ENCODE measurements around the gene SNAPC4. TPM values are rescaled to one million over a fixed set of nuclear protein-coding genes. Genes with fewer than 3 reads are reported as not detected.

The SNAPC4 gene
- total and polyA plus RNA-seq, 9 of the 15 experiments (the other 6 are each of a cell fraction or from before 2014, with no cell fraction given) = 0.21 to 21.8 (median 8.8) TPM

DNA sequence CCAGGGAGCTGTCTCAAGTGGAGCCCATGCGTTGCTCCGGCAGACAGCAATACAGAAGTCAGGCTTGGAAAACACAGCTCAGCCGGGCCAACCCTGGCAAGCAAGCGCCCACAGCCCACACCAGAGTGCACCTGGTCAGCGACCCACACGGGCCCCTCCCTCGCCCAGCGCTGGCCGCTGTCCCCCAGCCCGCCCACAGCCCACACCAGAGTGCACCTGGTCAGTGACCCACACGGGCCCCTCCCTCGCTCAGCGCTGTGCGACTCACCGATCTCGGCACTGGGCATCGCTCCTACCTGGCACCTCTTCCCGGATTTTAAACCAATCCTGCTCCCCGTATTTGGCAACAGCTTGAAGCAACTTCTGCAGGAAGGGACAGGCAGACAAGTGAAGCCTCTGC is 12.8 kb downstream of the SNAPC4 start:
- Histone ChIP-seq H3K4me2 (ENCODE audit: insufficient read depth, low read length) (no peak overlapping the region), H3K36me3 (ENCODE audit: control insufficient read depth, insufficient read depth, low read length) (peaks cover 91% of the 10 kb centered on the region; the same call in 2 of the 3 replicates), H3K27ac (ENCODE audit: extremely low read depth, low read depth, low read length) (no peak overlapping the region), H3K4me1 (replicated peaks in 1 of 2; ENCODE audit: control insufficient read depth in 2 of 2, insufficient read depth in 2 of 2, low read length in 2 of 2) (peaks cover 0 to 18% of the 10 kb centered on the region in 2 experiments; a peak in 1 of 5 replicates), H3K27me3 (ENCODE audit: control insufficient read depth in 2 of 2, insufficient read depth in 2 of 2, low read length in 2 of 2) (no peaks in the 10 kb centered on the region), H3K9ac (ENCODE audit: insufficient read depth in 1 of 2, low read depth in 2 of 2, low read length in 2 of 2) (no peak overlapping the region), H3K79me2 (ENCODE audit: control insufficient read depth, insufficient read depth, low read length) (no peaks in the 10 kb centered on the region), H3K9me1 (ENCODE audit: control insufficient read depth, insufficient read depth, low read length) (no peaks in the 10 kb centered on the region), H3K4me3 (no peak overlapping the region), H2AFZ (ENCODE audit: low read depth, low read length) (no peak overlapping the region), H4K20me1 (replicated peaks; ENCODE audit: control insufficient read depth, insufficient read depth, low read length) (no peaks in the 10 kb centered on the region), H3K9me3 (replicated peaks; ENCODE audit: control insufficient read depth, insufficient read depth, low read depth, low read length) (no peaks in the 10 kb centered on the region)
- ATAC-seq (no peak), FAIRE-seq (no peak), DNase-seq (ENCODE audit: extremely low read depth in 1 of 4, low spot score in 3 of 4) (no peak)
- CTCF ChIA-PET (ENCODE audit: low intra/inter-chr PET ratio) = no interaction called here
- 96% methylated on average over 14 of the region's 19 CpGs for WGBS (ENCODE audit: insufficient coverage, low coverage, missing lambda C conversion rate)
- BruUV-seq (replicated peaks) = no TSS peak
- intact Hi-C loops (cut with micrococcal nuclease) (no loop called here), in situ Hi-C loops (cut with MboI) (no loop called here)
- POLR2A ChIA-PET = interaction anchor here (1.1 kb wide), 1 partner anchor 9 kb away, joined by 3 read pairs; no protein-coding TSS in a partner anchor
- no peak for TF ChIP-seq ZEB2 (IDR thresholded peaks at IDR 0.05)
- TF ChIP-seq, protein P1, sequence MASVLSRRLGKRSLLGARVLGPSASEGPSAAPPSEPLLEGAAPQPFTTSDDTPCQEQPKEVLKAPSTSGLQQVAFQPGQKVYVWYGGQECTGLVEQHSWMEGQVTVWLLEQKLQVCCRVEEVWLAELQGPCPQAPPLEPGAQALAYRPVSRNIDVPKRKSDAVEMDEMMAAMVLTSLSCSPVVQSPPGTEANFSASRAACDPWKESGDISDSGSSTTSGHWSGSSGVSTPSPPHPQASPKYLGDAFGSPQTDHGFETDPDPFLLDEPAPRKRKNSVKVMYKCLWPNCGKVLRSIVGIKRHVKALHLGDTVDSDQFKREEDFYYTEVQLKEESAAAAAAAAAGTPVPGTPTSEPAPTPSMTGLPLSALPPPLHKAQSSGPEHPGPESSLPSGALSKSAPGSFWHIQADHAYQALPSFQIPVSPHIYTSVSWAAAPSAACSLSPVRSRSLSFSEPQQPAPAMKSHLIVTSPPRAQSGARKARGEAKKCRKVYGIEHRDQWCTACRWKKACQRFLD (CRISPR knock-in tag; IDR thresholded peaks at IDR 0.05) = no peak
- TF ChIP-seq, protein P2, sequence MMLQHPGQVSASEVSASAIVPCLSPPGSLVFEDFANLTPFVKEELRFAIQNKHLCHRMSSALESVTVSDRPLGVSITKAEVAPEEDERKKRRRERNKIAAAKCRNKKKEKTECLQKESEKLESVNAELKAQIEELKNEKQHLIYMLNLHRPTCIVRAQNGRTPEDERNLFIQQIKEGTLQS (IDR thresholded peaks at IDR 0.05) = no peak
- TF ChIP-seq, protein P2 (CRISPR knock-in tag; conservative IDR thresholded peaks at IDR 0.05) = no peak
- no peak for TF ChIP-seq MCM7 (IDR thresholded peaks at IDR 0.05)
- TF ChIP-seq, protein P3, sequence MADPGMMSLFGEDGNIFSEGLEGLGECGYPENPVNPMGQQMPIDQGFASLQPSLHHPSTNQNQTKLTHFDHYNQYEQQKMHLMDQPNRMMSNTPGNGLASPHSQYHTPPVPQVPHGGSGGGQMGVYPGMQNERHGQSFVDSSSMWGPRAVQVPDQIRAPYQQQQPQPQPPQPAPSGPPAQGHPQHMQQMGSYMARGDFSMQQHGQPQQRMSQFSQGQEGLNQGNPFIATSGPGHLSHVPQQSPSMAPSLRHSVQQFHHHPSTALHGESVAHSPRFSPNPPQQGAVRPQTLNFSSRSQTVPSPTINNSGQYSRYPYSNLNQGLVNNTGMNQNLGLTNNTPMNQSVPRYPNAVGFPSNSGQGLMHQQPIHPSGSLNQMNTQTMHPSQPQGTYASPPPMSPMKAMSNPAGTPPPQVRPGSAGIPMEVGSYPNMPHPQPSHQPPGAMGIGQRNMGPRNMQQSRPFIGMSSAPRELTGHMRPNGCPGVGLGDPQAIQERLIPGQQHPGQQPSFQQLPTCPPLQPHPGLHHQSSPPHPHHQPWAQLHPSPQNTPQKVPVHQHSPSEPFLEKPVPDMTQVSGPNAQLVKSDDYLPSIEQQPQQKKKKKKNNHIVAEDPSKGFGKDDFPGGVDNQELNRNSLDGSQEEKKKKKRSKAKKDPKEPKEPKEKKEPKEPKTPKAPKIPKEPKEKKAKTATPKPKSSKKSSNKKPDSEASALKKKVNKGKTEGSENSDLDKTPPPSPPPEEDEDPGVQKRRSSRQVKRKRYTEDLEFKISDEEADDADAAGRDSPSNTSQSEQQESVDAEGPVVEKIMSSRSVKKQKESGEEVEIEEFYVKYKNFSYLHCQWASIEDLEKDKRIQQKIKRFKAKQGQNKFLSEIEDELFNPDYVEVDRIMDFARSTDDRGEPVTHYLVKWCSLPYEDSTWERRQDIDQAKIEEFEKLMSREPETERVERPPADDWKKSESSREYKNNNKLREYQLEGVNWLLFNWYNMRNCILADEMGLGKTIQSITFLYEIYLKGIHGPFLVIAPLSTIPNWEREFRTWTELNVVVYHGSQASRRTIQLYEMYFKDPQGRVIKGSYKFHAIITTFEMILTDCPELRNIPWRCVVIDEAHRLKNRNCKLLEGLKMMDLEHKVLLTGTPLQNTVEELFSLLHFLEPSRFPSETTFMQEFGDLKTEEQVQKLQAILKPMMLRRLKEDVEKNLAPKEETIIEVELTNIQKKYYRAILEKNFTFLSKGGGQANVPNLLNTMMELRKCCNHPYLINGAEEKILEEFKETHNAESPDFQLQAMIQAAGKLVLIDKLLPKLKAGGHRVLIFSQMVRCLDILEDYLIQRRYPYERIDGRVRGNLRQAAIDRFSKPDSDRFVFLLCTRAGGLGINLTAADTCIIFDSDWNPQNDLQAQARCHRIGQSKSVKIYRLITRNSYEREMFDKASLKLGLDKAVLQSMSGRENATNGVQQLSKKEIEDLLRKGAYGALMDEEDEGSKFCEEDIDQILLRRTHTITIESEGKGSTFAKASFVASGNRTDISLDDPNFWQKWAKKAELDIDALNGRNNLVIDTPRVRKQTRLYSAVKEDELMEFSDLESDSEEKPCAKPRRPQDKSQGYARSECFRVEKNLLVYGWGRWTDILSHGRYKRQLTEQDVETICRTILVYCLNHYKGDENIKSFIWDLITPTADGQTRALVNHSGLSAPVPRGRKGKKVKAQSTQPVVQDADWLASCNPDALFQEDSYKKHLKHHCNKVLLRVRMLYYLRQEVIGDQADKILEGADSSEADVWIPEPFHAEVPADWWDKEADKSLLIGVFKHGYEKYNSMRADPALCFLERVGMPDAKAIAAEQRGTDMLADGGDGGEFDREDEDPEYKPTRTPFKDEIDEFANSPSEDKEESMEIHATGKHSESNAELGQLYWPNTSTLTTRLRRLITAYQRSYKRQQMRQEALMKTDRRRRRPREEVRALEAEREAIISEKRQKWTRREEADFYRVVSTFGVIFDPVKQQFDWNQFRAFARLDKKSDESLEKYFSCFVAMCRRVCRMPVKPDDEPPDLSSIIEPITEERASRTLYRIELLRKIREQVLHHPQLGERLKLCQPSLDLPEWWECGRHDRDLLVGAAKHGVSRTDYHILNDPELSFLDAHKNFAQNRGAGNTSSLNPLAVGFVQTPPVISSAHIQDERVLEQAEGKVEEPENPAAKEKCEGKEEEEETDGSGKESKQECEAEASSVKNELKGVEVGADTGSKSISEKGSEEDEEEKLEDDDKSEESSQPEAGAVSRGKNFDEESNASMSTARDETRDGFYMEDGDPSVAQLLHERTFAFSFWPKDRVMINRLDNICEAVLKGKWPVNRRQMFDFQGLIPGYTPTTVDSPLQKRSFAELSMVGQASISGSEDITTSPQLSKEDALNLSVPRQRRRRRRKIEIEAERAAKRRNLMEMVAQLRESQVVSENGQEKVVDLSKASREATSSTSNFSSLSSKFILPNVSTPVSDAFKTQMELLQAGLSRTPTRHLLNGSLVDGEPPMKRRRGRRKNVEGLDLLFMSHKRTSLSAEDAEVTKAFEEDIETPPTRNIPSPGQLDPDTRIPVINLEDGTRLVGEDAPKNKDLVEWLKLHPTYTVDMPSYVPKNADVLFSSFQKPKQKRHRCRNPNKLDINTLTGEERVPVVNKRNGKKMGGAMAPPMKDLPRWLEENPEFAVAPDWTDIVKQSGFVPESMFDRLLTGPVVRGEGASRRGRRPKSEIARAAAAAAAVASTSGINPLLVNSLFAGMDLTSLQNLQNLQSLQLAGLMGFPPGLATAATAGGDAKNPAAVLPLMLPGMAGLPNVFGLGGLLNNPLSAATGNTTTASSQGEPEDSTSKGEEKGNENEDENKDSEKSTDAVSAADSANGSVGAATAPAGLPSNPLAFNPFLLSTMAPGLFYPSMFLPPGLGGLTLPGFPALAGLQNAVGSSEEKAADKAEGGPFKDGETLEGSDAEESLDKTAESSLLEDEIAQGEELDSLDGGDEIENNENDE (IDR thresholded peaks at IDR 0.05; ENCODE audit: low read depth, low read length) = no peak
- no peak for TF ChIP-seq SAFB2 (IDR thresholded peaks at IDR 0.05; ENCODE audit: borderline replicate concordance, low read depth, low read length, severe bottlenecking)
- TF ChIP-seq SRSF9 (IDR thresholded peaks at IDR 0.05; ENCODE audit: borderline replicate concordance, low read depth, low read length) = no peak
- no peak for TF ChIP-seq ZFX (CRISPR knock-in tag; IDR thresholded peaks at IDR 0.05)
- no peak for TF ChIP-seq ZNF184 (CRISPR knock-in tag; IDR thresholded peaks at IDR 0.05)
